GM18867 (cell line): ENCODE data around the gene IL12RB1.
A peak's percentile ranks its signal among the peaks of the same experiment; 100 is the strongest.
"Not testable (repeated sequence)": the region's sequence is repeated elsewhere in the genome, so short reads cannot be mapped to it uniquely, and the experiment has no call there.

Source experiments
- ATAC-seq: cut with Tn5 transposase; IDR thresholded peaks from one replicate; pipeline ENCODE4 v1.9.1; 2021; ENCODE audit warnings: mild to moderate bottlenecking, moderate library complexity; ENCODE audit not compliant: unreplicated experiment

Gene IL12RB1

GRCh38 chr19:18112989-18113478, 26.3 kb upstream of the IL12RB1 start:
- ATAC-seq = no peak

GRCh38 chr19:18110609-18111232, 24.0 kb upstream of the IL12RB1 start:
- no peak for ATAC-seq

GRCh38 chr19:18109733-18110608, 23.2 kb upstream of the IL12RB1 start:
- no peak for ATAC-seq

- ATAC-seq = no peak
These were observed 22.6 kb upstream of the IL12RB1 start for GRCh38 chr19:18109341-18109732.

- no peak for ATAC-seq
These were observed 22.2 kb upstream of the IL12RB1 start for GRCh38 chr19:18108897-18109296.

- no peak for ATAC-seq
These were observed 20.5 kb upstream of the IL12RB1 start for GRCh38 chr19:18107235-18107634.

- ATAC-seq = not testable (repeated sequence)
These were observed 18.5 kb upstream of the IL12RB1 start for GRCh38 chr19:18105259-18105658.

GRCh38 chr19:18104793-18105131, 18.0 kb upstream of the IL12RB1 start:
- no peak for ATAC-seq

GRCh38 chr19:18102916-18103542, 16.3 kb upstream of the IL12RB1 start:
- no peak for ATAC-seq

GRCh38 chr19:18101268-18101667, 14.5 kb upstream of the IL12RB1 start:
- no peak for ATAC-seq

GRCh38 chr19:18100710-18101109, 14.0 kb upstream of the IL12RB1 start:
- no peak for ATAC-seq

GRCh38 chr19:18099623-18099995, 12.9 kb upstream of the IL12RB1 start:
- ATAC-seq = no peak

- ATAC-seq = peak; percentile 55
These were observed 12.3 kb upstream of the IL12RB1 start for GRCh38 chr19:18098891-18099622.

GRCh38 chr19:18097993-18098890, 11.5 kb upstream of the IL12RB1 start:
- ATAC-seq = no peak

- ATAC-seq = peak; percentile 65
These were observed 10.7 kb upstream of the IL12RB1 start, which contains the start of gene MAST3 for GRCh38 chr19:18097217-18097992. Gene MAST3 (plus strand): TSS chr19:18097778. CDS start chr19:18097793, 15 bp downstream.

GRCh38 chr19:18096258-18096657, 9.5 kb upstream of the IL12RB1 start:
- ATAC-seq = no peak

GRCh38 chr19:18093439-18094161, 6.9 kb upstream of the IL12RB1 start:
- no peak for ATAC-seq

GRCh38 chr19:18091217-18091608, 4.5 kb upstream of the IL12RB1 start:
- ATAC-seq = no peak
